Measurements from ENCODE around the gene PLCG1. TPM values are rescaled to one million over a fixed set of nuclear protein-coding genes. Genes with fewer than 3 reads are reported as not detected.
A peak's percentile ranks its signal among the peaks of the same experiment; 100 is the strongest.

Gene PLCG1
- total RNA-seq, 2 experiments from 2014 or later: 267 to 286 TPM

GRCh38 chr20:41139227-41140093 lies 2.1 kb downstream of the PLCG1 start:
- POLR2A ChIA-PET: interaction anchor here (1.6 to 15.2 kb wide), 3 partner anchors 17 to 41 kb away, joined by 4 to 466 read pairs (median 11); no protein-coding TSS in a partner anchor
- DNase-seq: peak; percentile 45

GRCh38 chr20:41140226-41141133 lies 3.1 kb downstream of the PLCG1 start:
- DNase-seq: no peak
- Mint-ChIP-seq H3K9me3 (no peaks in the 10 kb centered on the region), H3K4me1 (peaks cover 73% of the 10 kb centered on the region), H3K4me3 (peak overlapping the region; percentile 86), H3K27me3 (no peaks in the 10 kb centered on the region), H3K36me3 (ENCODE audit: low read depth) (peaks cover 53% of the 10 kb centered on the region), H3K27ac (peak overlapping the region; percentile 90)
- CTCF ChIA-PET: interaction anchor here (0.8 to 1.8 kb wide), 4 partner anchors 15 to 189 kb away, joined by 3 to 4 read pairs (median 3); no protein-coding TSS in a partner anchor
- POLR2A ChIA-PET: interaction anchor here (2.0 to 15.2 kb wide), 3 partner anchors 16 to 36 kb away, joined by 4 to 466 read pairs (median 9); no protein-coding TSS in a partner anchor

More at GRCh38 chr20:41139227-41140093, 2.1 kb downstream of the PLCG1 start:
- H3K4me3 Mint-ChIP-seq: peak overlapping the region; percentile 86
- no peaks in the 10 kb centered on the region for H3K27me3 Mint-ChIP-seq
- peaks cover 72% of the 10 kb centered on the region for H3K4me1 Mint-ChIP-seq
- H3K36me3 Mint-ChIP-seq (ENCODE audit: low read depth): peaks cover 43% of the 10 kb centered on the region
- peak overlapping the region; percentile 90 for H3K27ac Mint-ChIP-seq
- CTCF ChIA-PET: interaction anchor here (0.7 to 6.0 kb wide), 7 partner anchors 12 to 201 kb away, joined by 3 to 48 read pairs (median 3); partner anchors contain the start of gene LPIN3
- no peaks in the 10 kb centered on the region for H3K9me3 Mint-ChIP-seq

GRCh38 chr20:41141153-41141815 lies 3.9 kb downstream of the PLCG1 start:
- Mint-ChIP-seq H3K27me3 (no peaks in the 10 kb centered on the region), H3K36me3 (ENCODE audit: low read depth) (peaks cover 61% of the 10 kb centered on the region), H3K4me1 (peaks cover 73% of the 10 kb centered on the region), H3K4me3 (peak overlapping the region; percentile 86), H3K27ac (peak overlapping the region; percentile 90), H3K9me3 (no peaks in the 10 kb centered on the region)
- ChIA-PET POLR2A (interaction anchor here (1.1 to 15.2 kb wide), 8 partner anchors 15 to 198 kb away, joined by 3 to 466 read pairs (median 4); no protein-coding TSS in a partner anchor), CTCF (interaction anchor here (1.1 to 3.5 kb wide), 9 partner anchors 9 to 198 kb away, joined by 3 to 32 read pairs (median 4); partner anchors contain the start of gene LPIN3)
- no peak for DNase-seq

- CTCF ChIA-PET: interaction anchor here (0.8 to 3.5 kb wide), 8 partner anchors 8 to 197 kb away, joined by 3 to 32 read pairs (median 4); partner anchors contain the start of gene LPIN3
- H3K27ac Mint-ChIP-seq: peak overlapping the region; percentile 90
- DNase-seq: peak; percentile 33
- H3K36me3 Mint-ChIP-seq (ENCODE audit: low read depth): peaks cover 70% of the 10 kb centered on the region
- peaks cover 80% of the 10 kb centered on the region for H3K4me1 Mint-ChIP-seq
- no peaks in the 10 kb centered on the region for H3K9me3 Mint-ChIP-seq
- POLR2A ChIA-PET: interaction anchor here (0.6 to 15.2 kb wide), 10 partner anchors 14 to 197 kb away, joined by 3 to 466 read pairs (median 4); no protein-coding TSS in a partner anchor
- H3K27me3 Mint-ChIP-seq: no peaks in the 10 kb centered on the region
- peak overlapping the region; percentile 86 for H3K4me3 Mint-ChIP-seq
Measured at GRCh38 chr20:41142245-41142644, 4.9 kb downstream of the PLCG1 start.

GRCh38 chr20:41142919-41143318 lies 5.6 kb downstream of the PLCG1 start:
- Mint-ChIP-seq H3K4me1 (peaks cover 86% of the 10 kb centered on the region), H3K27me3 (no peaks in the 10 kb centered on the region), H3K9me3 (no peaks in the 10 kb centered on the region), H3K4me3 (peak overlapping the region; percentile 86), H3K36me3 (ENCODE audit: low read depth) (peaks cover 74% of the 10 kb centered on the region), H3K27ac (peak overlapping the region; percentile 90)
- DNase-seq: peak; percentile 78
- CTCF ChIA-PET: interaction anchor here (1.1 to 3.5 kb wide), 6 partner anchors 7 to 197 kb away, joined by 4 to 32 read pairs (median 11); partner anchors contain the start of gene LPIN3
- POLR2A ChIA-PET: interaction anchor here (0.6 to 15.2 kb wide), 7 partner anchors 13 to 197 kb away, joined by 3 to 466 read pairs (median 5); no protein-coding TSS in a partner anchor

GRCh38 chr20:41143354-41143753 lies 6.0 kb downstream of the PLCG1 start:
- Mint-ChIP-seq H3K4me1 (peaks cover 90% of the 10 kb centered on the region), H3K27me3 (no peaks in the 10 kb centered on the region), H3K9me3 (no peaks in the 10 kb centered on the region), H3K4me3 (peak overlapping the region; percentile 86), H3K36me3 (ENCODE audit: low read depth) (peaks cover 78% of the 10 kb centered on the region), H3K27ac (peak overlapping the region; percentile 90)
- no peak for DNase-seq
- ChIA-PET POLR2A (interaction anchor here (1.1 to 15.2 kb wide), 3 partner anchors 13 to 135 kb away, joined by 3 to 466 read pairs (median 3); no protein-coding TSS in a partner anchor), CTCF (interaction anchor here (0.9 to 3.5 kb wide), 7 partner anchors 8 to 196 kb away, joined by 3 to 20 read pairs (median 7); partner anchors contain the start of gene LPIN3)

GRCh38 chr20:41145317-41145716 lies 8.0 kb downstream of the PLCG1 start:
- Mint-ChIP-seq H3K27ac (peak overlapping the region; percentile 90), H3K36me3 (ENCODE audit: low read depth) (peaks cover 78% of the 10 kb centered on the region), H3K4me1 (peaks cover 99% of the 10 kb centered on the region), H3K4me3 (no peak overlapping the region), H3K9me3 (no peaks in the 10 kb centered on the region), H3K27me3 (no peaks in the 10 kb centered on the region)
- ChIA-PET CTCF (interaction anchor here (2.1 to 2.7 kb wide), 3 partner anchors 10 to 87 kb away, joined by 7 to 17 read pairs (median 15); no protein-coding TSS in a partner anchor), POLR2A (interaction anchor here (1.3 to 15.2 kb wide), 2 partner anchors 10 to 11 kb away, joined by 4 to 466 read pairs; no protein-coding TSS in a partner anchor)
- no peak for DNase-seq

GRCh38 chr20:41145821-41146620 lies 8.7 kb downstream of the PLCG1 start:
- Mint-ChIP-seq H3K9me3 (no peaks in the 10 kb centered on the region), H3K4me3 (no peak overlapping the region), H3K4me1 (peaks cover 99% of the 10 kb centered on the region), H3K27me3 (no peaks in the 10 kb centered on the region), H3K36me3 (ENCODE audit: low read depth) (peaks cover 76% of the 10 kb centered on the region), H3K27ac (peak overlapping the region; percentile 54)
- CTCF ChIA-PET: interaction anchor here (0.8 to 2.8 kb wide), 6 partner anchors 10 to 178 kb away, joined by 3 to 18 read pairs (median 9); no protein-coding TSS in a partner anchor
- DNase-seq: no peak
- POLR2A ChIA-PET: interaction anchor here (0.7 to 15.2 kb wide), 3 partner anchors 8 to 26 kb away, joined by 3 to 466 read pairs (median 6); partner anchors contain the start of gene PLCG1

GRCh38 chr20:41147767-41148191 lies 10.4 kb downstream of the PLCG1 start:
- POLR2A ChIA-PET: interaction anchor here (0.7 to 15.2 kb wide), 3 partner anchors 8 to 14 kb away, joined by 3 to 466 read pairs (median 5); no protein-coding TSS in a partner anchor
- Mint-ChIP-seq H3K4me3 (no peak overlapping the region), H3K36me3 (ENCODE audit: low read depth) (peaks cover 78% of the 10 kb centered on the region), H3K9me3 (no peaks in the 10 kb centered on the region), H3K27ac (peak overlapping the region; percentile 57), H3K27me3 (no peaks in the 10 kb centered on the region), H3K4me1 (peaks cover 99% of the 10 kb centered on the region)
- CTCF ChIA-PET: interaction anchor here (1.6 to 2.8 kb wide), 3 partner anchors 10 to 25 kb away, joined by 5 to 18 read pairs (median 13); no protein-coding TSS in a partner anchor
- DNase-seq: no peak

- Mint-ChIP-seq H3K27me3 (no peaks in the 10 kb centered on the region), H3K9me3 (no peaks in the 10 kb centered on the region), H3K36me3 (ENCODE audit: low read depth) (peaks cover 75% of the 10 kb centered on the region), H3K4me1 (peaks cover 97% of the 10 kb centered on the region), H3K4me3 (no peak overlapping the region), H3K27ac (peak overlapping the region; percentile 33)
- no peak for DNase-seq
- ChIA-PET POLR2A (interaction anchor here (1.2 to 15.5 kb wide), 3 partner anchors 8 to 17 kb away, joined by 3 to 466 read pairs (median 11); partner anchors contain the start of gene PLCG1), CTCF (interaction anchor here (5.5 kb wide), 1 partner anchor 12 kb away, joined by 48 read pairs; the partner anchor contains the start of gene PLCG1)
Measured at GRCh38 chr20:41148942-41149341, 11.6 kb downstream of the PLCG1 start.

Data from activated CD4-positive, alpha-beta memory T cell treated with anti-CD3 and anti-CD28 coated beads, Interleukin-2, amount 10 ng/mL, durations not matched to agents 7 days and 5 days (primary cell).